HepG2 (cell line): ENCODE data around the gene MRPL20. TPM values are rescaled to one million over a fixed set of nuclear protein-coding genes. Genes with fewer than 3 reads are reported as not detected.

Experiments used
- DPF2 ChIP-seq: sonication (generic); formaldehyde crosslinking; IDR thresholded peaks from 2 replicates; pipeline ENCODE4 v1.4.0; 2020; ENCODE audit warnings: mild to moderate bottlenecking, low read depth, missing genetic modification reagents, borderline replicate concordance
- GMEB2 ChIP-seq: IDR thresholded peaks from 2 replicates; pipeline ENCODE4 v1.6.1; 2016; ENCODE audit warnings: missing biosample characterization, missing genetic modification reagents, low read depth
- MAFK ChIP-seq, 2 experiments: IDR thresholded peaks in 1 of 2; conservative IDR thresholded peaks in 1 of 2; 2 replicates each; pipeline ENCODE4 v1.6.1; 2011; ENCODE audit warnings: improper control_type of control experiment in 2 of 2, low read length in 2 of 2
- SMAD1 ChIP-seq: sonication (generic); formaldehyde crosslinking; IDR thresholded peaks from 2 replicates; pipeline ENCODE4 v1.4.0; 2020; ENCODE audit warnings: missing genetic modification reagents, low read depth, mild to moderate bottlenecking, borderline replicate concordance
- THAP11 ChIP-seq: IDR thresholded peaks from 2 replicates; pipeline ENCODE4 v1.6.1; 2016; ENCODE audit warnings: missing biosample characterization, missing genetic modification reagents
- TSC22D2 ChIP-seq: sonication (generic); formaldehyde crosslinking; IDR thresholded peaks from 2 replicates; pipeline ENCODE4 v1.5.1; 2020; ENCODE audit warnings: missing genetic modification reagents, mild to moderate bottlenecking, borderline replicate concordance
- ZFX ChIP-seq: sonication (generic); formaldehyde crosslinking; IDR thresholded peaks from 2 replicates; pipeline ENCODE4 v1.4.0; 2020; ENCODE audit warnings: mild to moderate bottlenecking, low read depth, missing genetic modification reagents, moderate library complexity
- ZMAT5 ChIP-seq: sonication (generic); formaldehyde crosslinking; IDR thresholded peaks from 2 replicates; pipeline ENCODE4 v1.5.0; 2020; ENCODE audit warnings: mild to moderate bottlenecking, low read depth, missing genetic modification reagents, borderline replicate concordance
- ZNF431 ChIP-seq: sonication (generic); formaldehyde crosslinking; IDR thresholded peaks from 2 replicates; pipeline ENCODE4 v1.9.0; 2022; ENCODE audit warnings: missing genetic modification reagents, low read depth, mild to moderate bottlenecking, borderline replicate concordance
- ZNF674 ChIP-seq: sonication (generic); formaldehyde crosslinking; IDR thresholded peaks from 2 replicates; pipeline ENCODE4 v1.5.0; 2020; ENCODE audit warnings: low read depth, mild to moderate bottlenecking, missing genetic modification reagents
- ZSCAN22 ChIP-seq: sonication (generic); formaldehyde crosslinking; IDR thresholded peaks from 2 replicates; pipeline ENCODE4 v1.4.0; 2020; ENCODE audit warnings: mild to moderate bottlenecking, missing genetic modification reagents
- polyA plus RNA-seq, 8 experiments: library from polyadenylated mRNA; depleted of rRNA in 3 of 8; stranded (reverse) in 7 of 8; unstranded in 1 of 8; fragments of >200 nt; fragmentation: Illumina TruSeq in 4 of 8; extraction: Trizol in 4 of 8; gene quantifications; 2 replicates each; pipeline versions ENCODE4 v1.2.1 to v1.2.3, GENCODE V29; 2011 to 2016; ENCODE audit warnings: low read depth in 4 of 8, missing spikeins in 1 of 8, mixed read lengths in 1 of 8; ENCODE audit not compliant: insufficient read depth in 1 of 8
- total RNA-seq, 5 experiments: library from RNA; depleted of rRNA; stranded (reverse); fragments of >200 nt; fragmentation: Illumina TruSeq; extraction: Trizol; gene quantifications; 2 replicates each; pipeline ENCODE4 v1.2.3, GENCODE V29; 2016; ENCODE audit warnings: low read depth in 1 of 5
- TF ChIP-seq, protein P1 (sequence below): conservative IDR thresholded peaks from 2 replicates; pipeline ENCODE4 v1.6.1; 2018; ENCODE audit warnings: missing genetic modification reagents
- TF ChIP-seq, protein P2 (sequence below): sonication (generic); formaldehyde crosslinking; IDR thresholded peaks from 2 replicates; pipeline ENCODE4 v1.4.0; 2020; ENCODE audit warnings: mild to moderate bottlenecking, missing genetic modification reagents
- TF ChIP-seq, protein P3 (sequence below): sonication (generic); formaldehyde crosslinking; IDR thresholded peaks from 2 replicates; pipeline ENCODE4 v1.5.0; 2020; ENCODE audit warnings: mild to moderate bottlenecking, missing genetic modification reagents
- TF ChIP-seq, protein P4 (sequence below): sonication (generic); formaldehyde crosslinking; IDR thresholded peaks from 2 replicates; pipeline ENCODE4 v1.4.0; 2020; ENCODE audit warnings: mild to moderate bottlenecking, missing genetic modification reagents

Gene MRPL20
- total and polyA plus RNA-seq, 2 of the 13 experiments (the other 11 are each of a cell fraction or from before 2014, with no cell fraction given), result 59.2 to 127 TPM

GRCh38 chr1:1432951-1433803 lies 26.1 kb upstream of the MRPL20 start (continued):
- TF ChIP-seq, protein P1, sequence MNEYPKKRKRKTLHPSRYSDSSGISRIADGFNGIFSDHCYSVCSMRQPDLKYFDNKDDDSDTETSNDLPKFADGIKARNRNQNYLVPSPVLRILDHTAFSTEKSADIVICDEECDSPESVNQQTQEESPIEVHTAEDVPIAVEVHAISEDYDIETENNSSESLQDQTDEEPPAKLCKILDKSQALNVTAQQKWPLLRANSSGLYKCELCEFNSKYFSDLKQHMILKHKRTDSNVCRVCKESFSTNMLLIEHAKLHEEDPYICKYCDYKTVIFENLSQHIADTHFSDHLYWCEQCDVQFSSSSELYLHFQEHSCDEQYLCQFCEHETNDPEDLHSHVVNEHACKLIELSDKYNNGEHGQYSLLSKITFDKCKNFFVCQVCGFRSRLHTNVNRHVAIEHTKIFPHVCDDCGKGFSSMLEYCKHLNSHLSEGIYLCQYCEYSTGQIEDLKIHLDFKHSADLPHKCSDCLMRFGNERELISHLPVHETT (CRISPR knock-in tag), result peak; percentile 81
- TF ChIP-seq GMEB2, result no peak
- TF ChIP-seq DPF2 (CRISPR knock-in tag), result no peak; the same call in 1 of the 2 replicates
- TF ChIP-seq SMAD1 (CRISPR knock-in tag), result peak; percentile 68; the same call in 1 of the 2 replicates
- TF ChIP-seq, protein P2, sequence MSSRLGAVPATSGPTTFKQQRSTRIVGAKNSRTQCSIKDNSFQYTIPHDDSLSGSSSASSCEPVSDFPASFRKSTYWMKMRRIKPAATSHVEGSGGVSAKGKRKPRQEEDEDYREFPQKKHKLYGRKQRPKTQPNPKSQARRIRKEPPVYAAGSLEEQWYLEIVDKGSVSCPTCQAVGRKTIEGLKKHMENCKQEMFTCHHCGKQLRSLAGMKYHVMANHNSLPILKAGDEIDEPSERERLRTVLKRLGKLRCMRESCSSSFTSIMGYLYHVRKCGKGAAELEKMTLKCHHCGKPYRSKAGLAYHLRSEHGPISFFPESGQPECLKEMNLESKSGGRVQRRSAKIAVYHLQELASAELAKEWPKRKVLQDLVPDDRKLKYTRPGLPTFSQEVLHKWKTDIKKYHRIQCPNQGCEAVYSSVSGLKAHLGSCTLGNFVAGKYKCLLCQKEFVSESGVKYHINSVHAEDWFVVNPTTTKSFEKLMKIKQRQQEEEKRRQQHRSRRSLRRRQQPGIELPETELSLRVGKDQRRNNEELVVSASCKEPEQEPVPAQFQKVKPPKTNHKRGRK (CRISPR knock-in tag), result no peak
- TF ChIP-seq ZSCAN22 (CRISPR knock-in tag), result 0 out of 2 replicates have a peak, but pooled peaks have one; percentile 22
- TF ChIP-seq TSC22D2 (CRISPR knock-in tag), result peak; percentile 78; the same call in 1 of the 2 replicates
- TF ChIP-seq ZNF431 (CRISPR knock-in tag), result peak; percentile 84; the same call in 1 of the 2 replicates
- peak; percentile 87 for TF ChIP-seq ZFX (CRISPR knock-in tag)
- TF ChIP-seq ZMAT5 (CRISPR knock-in tag), result no peak
- no peak for TF ChIP-seq MAFK (conservative IDR thresholded peaks at IDR 0.05 in 1 of 2, IDR thresholded peaks at IDR 0.05 in 1 of 2; ENCODE audit: low read length in 2 of 2)
- 0 out of 2 replicates have a peak, but pooled peaks have one; percentile 33 for TF ChIP-seq ZNF674 (CRISPR knock-in tag)
- peak; percentile 83 for TF ChIP-seq THAP11 (CRISPR knock-in tag)
- TF ChIP-seq, protein P3, sequence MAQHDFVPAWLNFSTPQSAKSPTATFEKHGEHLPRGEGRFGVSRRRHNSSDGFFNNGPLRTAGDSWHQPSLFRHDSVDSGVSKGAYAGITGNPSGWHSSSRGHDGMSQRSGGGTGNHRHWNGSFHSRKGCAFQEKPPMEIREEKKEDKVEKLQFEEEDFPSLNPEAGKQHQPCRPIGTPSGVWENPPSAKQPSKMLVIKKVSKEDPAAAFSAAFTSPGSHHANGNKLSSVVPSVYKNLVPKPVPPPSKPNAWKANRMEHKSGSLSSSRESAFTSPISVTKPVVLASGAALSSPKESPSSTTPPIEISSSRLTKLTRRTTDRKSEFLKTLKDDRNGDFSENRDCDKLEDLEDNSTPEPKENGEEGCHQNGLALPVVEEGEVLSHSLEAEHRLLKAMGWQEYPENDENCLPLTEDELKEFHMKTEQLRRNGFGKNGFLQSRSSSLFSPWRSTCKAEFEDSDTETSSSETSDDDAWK, result no peak
- TF ChIP-seq, protein P4, sequence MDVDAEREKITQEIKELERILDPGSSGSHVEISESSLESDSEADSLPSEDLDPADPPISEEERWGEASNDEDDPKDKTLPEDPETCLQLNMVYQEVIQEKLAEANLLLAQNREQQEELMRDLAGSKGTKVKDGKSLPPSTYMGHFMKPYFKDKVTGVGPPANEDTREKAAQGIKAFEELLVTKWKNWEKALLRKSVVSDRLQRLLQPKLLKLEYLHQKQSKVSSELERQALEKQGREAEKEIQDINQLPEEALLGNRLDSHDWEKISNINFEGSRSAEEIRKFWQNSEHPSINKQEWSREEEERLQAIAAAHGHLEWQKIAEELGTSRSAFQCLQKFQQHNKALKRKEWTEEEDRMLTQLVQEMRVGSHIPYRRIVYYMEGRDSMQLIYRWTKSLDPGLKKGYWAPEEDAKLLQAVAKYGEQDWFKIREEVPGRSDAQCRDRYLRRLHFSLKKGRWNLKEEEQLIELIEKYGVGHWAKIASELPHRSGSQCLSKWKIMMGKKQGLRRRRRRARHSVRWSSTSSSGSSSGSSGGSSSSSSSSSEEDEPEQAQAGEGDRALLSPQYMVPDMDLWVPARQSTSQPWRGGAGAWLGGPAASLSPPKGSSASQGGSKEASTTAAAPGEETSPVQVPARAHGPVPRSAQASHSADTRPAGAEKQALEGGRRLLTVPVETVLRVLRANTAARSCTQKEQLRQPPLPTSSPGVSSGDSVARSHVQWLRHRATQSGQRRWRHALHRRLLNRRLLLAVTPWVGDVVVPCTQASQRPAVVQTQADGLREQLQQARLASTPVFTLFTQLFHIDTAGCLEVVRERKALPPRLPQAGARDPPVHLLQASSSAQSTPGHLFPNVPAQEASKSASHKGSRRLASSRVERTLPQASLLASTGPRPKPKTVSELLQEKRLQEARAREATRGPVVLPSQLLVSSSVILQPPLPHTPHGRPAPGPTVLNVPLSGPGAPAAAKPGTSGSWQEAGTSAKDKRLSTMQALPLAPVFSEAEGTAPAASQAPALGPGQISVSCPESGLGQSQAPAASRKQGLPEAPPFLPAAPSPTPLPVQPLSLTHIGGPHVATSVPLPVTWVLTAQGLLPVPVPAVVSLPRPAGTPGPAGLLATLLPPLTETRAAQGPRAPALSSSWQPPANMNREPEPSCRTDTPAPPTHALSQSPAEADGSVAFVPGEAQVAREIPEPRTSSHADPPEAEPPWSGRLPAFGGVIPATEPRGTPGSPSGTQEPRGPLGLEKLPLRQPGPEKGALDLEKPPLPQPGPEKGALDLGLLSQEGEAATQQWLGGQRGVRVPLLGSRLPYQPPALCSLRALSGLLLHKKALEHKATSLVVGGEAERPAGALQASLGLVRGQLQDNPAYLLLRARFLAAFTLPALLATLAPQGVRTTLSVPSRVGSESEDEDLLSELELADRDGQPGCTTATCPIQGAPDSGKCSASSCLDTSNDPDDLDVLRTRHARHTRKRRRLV (CRISPR knock-in tag), result no peak; the same call in 1 of the 2 replicates
